Measurements from ENCODE around the gene MAST4. TPM values are rescaled to one million over a fixed set of nuclear protein-coding genes. Genes with fewer than 3 reads are reported as not detected.

MAST4 gene
- polyA plus RNA-seq, 1 donor (not counting 4 experiments of a cell fraction or from before 2014, with no cell fraction given) = 19.8 TPM

GRCh38 chr5:66987126-66987525 lies 390.9 kb downstream of the MAST4 start:
- dilution Hi-C loops (cut with MboI; ENCODE audit: extremely low pct_ligation_motif_present, low sequenced_read_pairs) = no loop called here
- TF ChIP-seq CTCF (optimal IDR thresholded peaks at IDR 0.05 in 1 of 3, IDR thresholded peaks at IDR 0.05 in 1 of 3, conservative IDR thresholded peaks at IDR 0.05 in 1 of 3; ENCODE audit: extremely low read depth in 1 of 3, insufficient read depth in 2 of 3, low read length in 3 of 3) = no peak
- no peak for TF ChIP-seq EZH2 (IDR thresholded peaks at IDR 0.05; ENCODE audit: low read length)

GRCh38 chr5:66987540-66987939 lies 391.3 kb downstream of the MAST4 start:
- no peaks in the 10 kb centered on the region for H3K9me3 ChIP-seq (ENCODE audit: control insufficient read depth, low read depth, low read length)
- no peak overlapping the region for H3K4me2 ChIP-seq (ENCODE audit: control insufficient read depth, extremely low read depth, insufficient read depth, low read depth, low read length)

More at GRCh38 chr5:66987126-66987525, 390.9 kb downstream of the MAST4 start:
- no peaks in the 10 kb centered on the region for H4K20me1 ChIP-seq (ENCODE audit: control insufficient read depth, extremely low read depth, insufficient read depth, low read length)
- H3K9ac ChIP-seq (ENCODE audit: control insufficient read depth, extremely low read depth, insufficient read depth, low read length) = no peak overlapping the region
- H3K27ac ChIP-seq (ENCODE audit: control insufficient read depth, insufficient read depth, low read length) = no peak overlapping the region
- no peak overlapping the region for H3K4me3 ChIP-seq (ENCODE audit: control insufficient read depth in 2 of 3, extremely low read depth in 1 of 3, insufficient read depth in 2 of 3, low read depth in 1 of 3, low read length in 3 of 3)
- no peaks in the 10 kb centered on the region for H3K27me3 ChIP-seq (ENCODE audit: control insufficient read depth, extremely low read depth, insufficient read depth, low read length)
- peaks cover 28% of the 10 kb centered on the region for H3K4me1 ChIP-seq (ENCODE audit: control insufficient read depth, extremely low read depth, insufficient read depth, low read length)
- no peaks in the 10 kb centered on the region for H3K36me3 ChIP-seq (ENCODE audit: control insufficient read depth in 2 of 2, extremely low read depth in 1 of 2, insufficient read depth in 2 of 2, low read length in 2 of 2)
- FAIRE-seq = no peak
- no peak overlapping the region for H3K4me2 ChIP-seq (ENCODE audit: control insufficient read depth, extremely low read depth, insufficient read depth, low read depth, low read length)
- H3K9me1 ChIP-seq (ENCODE audit: control insufficient read depth, extremely low read depth, insufficient read depth, low read length) = no peaks in the 10 kb centered on the region
- no peak for DNase-seq (ENCODE audit: low read depth, low spot score)
- no peak overlapping the region for H2AFZ ChIP-seq (ENCODE audit: control insufficient read depth, low read length)
- no peaks in the 10 kb centered on the region for H3K79me2 ChIP-seq (ENCODE audit: control insufficient read depth, insufficient read depth, low read length)
- H3K9me3 ChIP-seq (ENCODE audit: control insufficient read depth, low read depth, low read length) = no peaks in the 10 kb centered on the region

More at GRCh38 chr5:66987540-66987939, 391.3 kb downstream of the MAST4 start:
- no peaks in the 10 kb centered on the region for H3K36me3 ChIP-seq (ENCODE audit: control insufficient read depth in 2 of 2, extremely low read depth in 1 of 2, insufficient read depth in 2 of 2, low read length in 2 of 2)
- no peak overlapping the region for H3K4me3 ChIP-seq (ENCODE audit: control insufficient read depth in 2 of 3, extremely low read depth in 1 of 3, insufficient read depth in 2 of 3, low read depth in 1 of 3, low read length in 3 of 3)
- H2AFZ ChIP-seq (ENCODE audit: control insufficient read depth, low read length) = no peak overlapping the region
- H3K79me2 ChIP-seq (ENCODE audit: control insufficient read depth, insufficient read depth, low read length) = no peaks in the 10 kb centered on the region
- FAIRE-seq = peak; percentile 34
- DNase-seq (ENCODE audit: low read depth, low spot score) = no peak
- H3K9me1 ChIP-seq (ENCODE audit: control insufficient read depth, extremely low read depth, insufficient read depth, low read length) = no peaks in the 10 kb centered on the region
- H3K27ac ChIP-seq (ENCODE audit: control insufficient read depth, insufficient read depth, low read length) = no peak overlapping the region
- no peak overlapping the region for H3K9ac ChIP-seq (ENCODE audit: control insufficient read depth, extremely low read depth, insufficient read depth, low read length)
- dilution Hi-C loops (cut with MboI; ENCODE audit: extremely low pct_ligation_motif_present, low sequenced_read_pairs) = no loop called here
- TF ChIP-seq CTCF (optimal IDR thresholded peaks at IDR 0.05 in 1 of 3, IDR thresholded peaks at IDR 0.05 in 1 of 3, conservative IDR thresholded peaks at IDR 0.05 in 1 of 3; ENCODE audit: extremely low read depth in 1 of 3, insufficient read depth in 2 of 3, low read length in 3 of 3) (no peak), EZH2 (IDR thresholded peaks at IDR 0.05; ENCODE audit: low read length) (no peak)
- H3K27me3 ChIP-seq (ENCODE audit: control insufficient read depth, extremely low read depth, insufficient read depth, low read length) = no peaks in the 10 kb centered on the region
- peaks cover 32% of the 10 kb centered on the region for H3K4me1 ChIP-seq (ENCODE audit: control insufficient read depth, extremely low read depth, insufficient read depth, low read length)
- no peaks in the 10 kb centered on the region for H4K20me1 ChIP-seq (ENCODE audit: control insufficient read depth, extremely low read depth, insufficient read depth, low read length)

Data from keratinocyte (primary cell).